DMS 273 treated with DMSO at 0.1 percent for 48 hours (cell line): ENCODE data around the gene TMEM91.

Experiments
- DNase-seq: peaks from one replicate; lab custom pipeline; 2025; lab: John Stamatoyannopoulos, UW

The TMEM91 gene

GRCh38 chr19:41433171-41433570 is 56.8 kb downstream of the TMEM91 start:
- no peak for DNase-seq
